A549 (cell line): ENCODE results near the gene SLC25A26. TPM values are rescaled to one million over a fixed set of nuclear protein-coding genes. Genes with fewer than 3 reads are reported as not detected.
A peak's percentile ranks its signal among the peaks of the same experiment; 100 is the strongest.

Experiments used
- ATAC-seq, 2 experiments: fragments of 200-7000 bp in 1 of 2; fragments of >200 bp in 1 of 2; cut with Nextera tagmentation in 1 of 2; cut with Tn5 transposase in 1 of 2; 3 replicates each; pipeline versions ENCODE4 v1.8.0 to v1.9.1; 2018 to 2020; ENCODE audit warnings: mild to moderate bottlenecking in 1 of 2, moderate library complexity in 1 of 2
- CTCF ChIA-PET: fragments of 300-600 bp; sonication (Branson Sonifier 250); formaldehyde crosslinking; extraction: SDS; loops from one replicate; lab custom pipeline; 2021; ENCODE audit warnings: antibody characterized with exemption, inconsistent platforms; lab: Yijun Ruan, JAX
- POLR2A ChIA-PET: fragments of 350-600 bp; formaldehyde crosslinking; extraction: SDS; loops from one replicate; lab custom pipeline; 2021; ENCODE audit warnings: antibody characterized with exemption, inconsistent platforms; lab: Yijun Ruan, JAX
- DNase-seq, 2 experiments: peaks; one replicate each; pipeline versions ENCODE4 v3.0.0 to v3.0.0-alpha.2; 2011 to 2016; ENCODE audit warnings: low read depth in 1 of 2, low spot score in 1 of 2
- FAIRE-seq: peaks from 2 replicates; lab custom pipeline; 2011; peaks lifted over from hg19 to GRCh38; lab: Jason Lieb, UNC
- H3K27ac ChIP-seq, 2 experiments: fragments of >200 bp; sonication (Bioruptor Twin); formaldehyde crosslinking; 3 replicates each; pipeline ENCODE4 v1.5.1; 2016 to 2017
- H3K4me1 ChIP-seq: fragments of >200 bp; sonication (Bioruptor Twin); formaldehyde crosslinking; 3 replicates; pipeline ENCODE4 v1.6.1; 2016
- H3K4me2 ChIP-seq: fragments of >200 bp; sonication (Bioruptor Twin); formaldehyde crosslinking; 3 replicates; pipeline ENCODE4 v1.6.1; 2016
- H3K4me3 ChIP-seq: fragments of >200 bp; sonication (Bioruptor Twin); formaldehyde crosslinking; 3 replicates; pipeline ENCODE4 v1.5.1; 2016
- H3K9me3 ChIP-seq: fragments of >200 bp; sonication (Bioruptor Twin); formaldehyde crosslinking; 3 replicates; pipeline ENCODE4 v1.6.1; 2016
- EHMT2 ChIP-seq: fragments of 200-600 bp; sonication (generic); IDR thresholded peaks from 2 replicates; pipeline ENCODE4 v1.6.1; 2016; ENCODE audit warnings: antibody characterized with exemption, low read depth, mild to moderate bottlenecking, moderate library complexity
- ESRRA ChIP-seq: fragments of 150-350 bp; IDR thresholded peaks from 2 replicates; pipeline ENCODE4 v1.6.1; 2014; ENCODE audit warnings: mild to moderate bottlenecking, low read length, borderline replicate concordance
- FOSB ChIP-seq: fragments of 250-450 bp; sonication (Bioruptor Pico); IDR thresholded peaks from 2 replicates; pipeline ENCODE4 v1.5.0; 2020; ENCODE audit warnings: mild to moderate bottlenecking, moderate library complexity
- FOSL2 ChIP-seq, 2 experiments: fragments of 450-650 bp in 1 of 2; fragments of >200 bp in 1 of 2; sonication (Bioruptor Twin) in 1 of 2; formaldehyde crosslinking; IDR thresholded peaks; 2 replicates each; pipeline versions ENCODE4 v1.5.0 to v1.6.1; 2016 to 2020; ENCODE audit warnings: mild to moderate bottlenecking in 1 of 2, moderate library complexity in 1 of 2
- HDAC2 ChIP-seq: fragments of 200-600 bp; sonication (generic); IDR thresholded peaks from 2 replicates; pipeline ENCODE4 v1.6.1; 2016
- HEYL ChIP-seq: fragments of 250-450 bp; sonication (Bioruptor Pico); IDR thresholded peaks from 2 replicates; pipeline ENCODE4 v1.8.0; 2021; ENCODE audit warnings: mild to moderate bottlenecking, moderate library complexity
- JUNB ChIP-seq: fragments of >200 bp; sonication (Bioruptor Twin); formaldehyde crosslinking; IDR thresholded peaks from 2 replicates; pipeline ENCODE4 v1.6.1; 2016
- KDM1A ChIP-seq: fragments of 200-600 bp; sonication (generic); IDR thresholded peaks from 2 replicates; pipeline ENCODE4 v1.6.1; 2016; ENCODE audit warnings: low read depth, mild to moderate bottlenecking
- NFE2L2 ChIP-seq: fragments of 150-350 bp; conservative IDR thresholded peaks from 2 replicates; pipeline ENCODE4 v1.6.1; 2014; ENCODE audit warnings: low read length
- NPAS2 ChIP-seq: fragments of 250-450 bp; sonication (Bioruptor Pico); IDR thresholded peaks from 2 replicates; pipeline ENCODE4 v1.8.0; 2022; ENCODE audit warnings: mild to moderate bottlenecking, moderate library complexity, borderline replicate concordance
- POLR2A ChIP-seq: IDR thresholded peaks from 2 replicates; pipeline ENCODE4 v1.6.1; 2012; ENCODE audit warnings: mild to moderate bottlenecking, low read length
- RAD21 ChIP-seq, 2 experiments: fragments of >200 bp in 1 of 2; sonication (Bioruptor Twin) in 1 of 2; formaldehyde crosslinking in 1 of 2; IDR thresholded peaks in 1 of 2; conservative IDR thresholded peaks in 1 of 2; 2 replicates in 1 of 2; 3 replicates in 1 of 2; pipeline ENCODE4 v1.6.1; 2012 to 2018; ENCODE audit warnings: inconsistent platforms in 1 of 2
- RARB ChIP-seq: fragments of 250-450 bp; sonication (Bioruptor Pico); IDR thresholded peaks from 2 replicates; pipeline ENCODE4 v1.8.0; 2021; ENCODE audit warnings: mild to moderate bottlenecking, moderate library complexity
- RCOR1 ChIP-seq: fragments of 150-350 bp; IDR thresholded peaks from 2 replicates; pipeline ENCODE4 v1.6.1; 2014; ENCODE audit warnings: antibody characterized with exemption, low read length, low read depth
- RFX5 ChIP-seq: fragments of 450-650 bp; IDR thresholded peaks from 2 replicates; pipeline ENCODE4 v1.7.1; 2014; ENCODE audit warnings: antibody characterized with exemption, mild to moderate bottlenecking, moderate library complexity
- TFCP2L1 ChIP-seq: fragments of 250-450 bp; sonication (Bioruptor Pico); IDR thresholded peaks from 2 replicates; pipeline ENCODE4 v1.5.0; 2021; ENCODE audit warnings: mild to moderate bottlenecking
- USF2 ChIP-seq: fragments of 450-650 bp; IDR thresholded peaks from 2 replicates; pipeline ENCODE4 v1.6.1; 2014; ENCODE audit warnings: antibody characterized with exemption
- ZFP36 ChIP-seq: fragments of 450-650 bp; IDR thresholded peaks from 2 replicates; pipeline ENCODE4 v1.6.1; 2014; ENCODE audit warnings: borderline replicate concordance; ENCODE audit not compliant: partially characterized antibody
- ZNF302 ChIP-seq: fragments of 250-450 bp; sonication (Bioruptor Pico); IDR thresholded peaks from 2 replicates; pipeline ENCODE4 v1.9.0; 2021; ENCODE audit warnings: inconsistent platforms, mild to moderate bottlenecking, moderate library complexity
- WGBS: methylation state at CpG from one replicate; pipeline ENCODE4 v1.1.6; 2017; ENCODE audit errors: missing lambda C conversion rate; 5-methylcytosine and 5-hydroxymethylcytosine counted together
- polyA plus RNA-seq, 4 experiments: library from polyadenylated mRNA; depleted of rRNA in 3 of 4; stranded (reverse); fragments of >200 nt; fragmentation: RNase III in 1 of 4; extraction: RNeasy Plus Mini Kit Qiagen cat#74134 plus additional on column Dnase treatment in 1 of 4; gene quantifications; 2 replicates in 3 of 4; 3 replicates in 1 of 4; pipeline ENCODE4 v1.2.3, GENCODE V29; 2011 to 2017

The SLC25A26 gene
- polyA plus RNA-seq, 2 of the 4 experiments (the other 2 are of a cell fraction): 13.0 to 30.5 TPM

- TF ChIP-seq RFX5 (no peak), TFCP2L1 (CRISPR knock-in tag) (no peak), FOSB (no peak), KDM1A (no peak), JUNB (no peak), ESRRA (no peak), POLR2A (no peak), RAD21 (conservative IDR thresholded peaks at IDR 0.05 in 1 of 2, IDR thresholded peaks at IDR 0.05 in 1 of 2) (no peak), ZFP36 (no peak)
- no peaks in the 10 kb centered on the region for H3K4me1 ChIP-seq
- 85% methylated on average over 5 of the region's 7 CpGs for WGBS
- POLR2A ChIA-PET: no interaction called here
- H3K4me3 ChIP-seq: no peak overlapping the region
- CTCF ChIA-PET: no interaction called here
- ATAC-seq: no peak
- no peak overlapping the region for H3K27ac ChIP-seq
- no peak overlapping the region for H3K4me2 ChIP-seq
- DNase-seq: no peak
- no peak for FAIRE-seq
- no peaks in the 10 kb centered on the region for H3K9me3 ChIP-seq
Observed at GRCh38 chr3:66370179-66370578, 149.4 kb downstream of the SLC25A26 start.

GRCh38 chr3:66371432-66371831, 150.6 kb downstream of the SLC25A26 start:
- 88% methylated on average over 7 of the region's 7 CpGs for WGBS
- H3K4me3 ChIP-seq: no peak overlapping the region
- ATAC-seq (no peak), FAIRE-seq (no peak), DNase-seq (no peak)
- no peak overlapping the region for H3K27ac ChIP-seq
- peaks cover 4% of the 10 kb centered on the region; the same call in 2 of the 3 replicates for H3K4me1 ChIP-seq
- no peak overlapping the region for H3K4me2 ChIP-seq
- H3K9me3 ChIP-seq: no peaks in the 10 kb centered on the region
- ChIA-PET CTCF (no interaction called here), POLR2A (no interaction called here)
- TF ChIP-seq NPAS2 (CRISPR knock-in tag): no peak
- no peak for TF ChIP-seq USF2
- no peak for TF ChIP-seq HDAC2
- TF ChIP-seq HEYL (CRISPR knock-in tag): no peak
- TF ChIP-seq RARB (CRISPR knock-in tag): no peak
- TF ChIP-seq EHMT2: no peak
- no peak for TF ChIP-seq ZNF302 (CRISPR knock-in tag)
- TF ChIP-seq NFE2L2: no peak

- TF ChIP-seq RAD21 (conservative IDR thresholded peaks at IDR 0.05 in 1 of 2, IDR thresholded peaks at IDR 0.05 in 1 of 2) (peak in 1 of 2 experiments; percentile 31; a peak in 1 of 5 replicates), RCOR1 (no peak)
- ChIA-PET CTCF (interaction anchor here (0.7 kb wide), 1 partner anchor 401 kb away, joined by 5 read pairs; no protein-coding TSS in a partner anchor), POLR2A (no interaction called here)
- ATAC-seq (peak in 1 of 2 experiments; percentile 65; a peak in 3 of 6 replicates), DNase-seq (peak in 1 of 2 experiments; percentile 9), FAIRE-seq (no peak)
- WGBS: 92% methylated on average over 18 of the region's 18 CpGs
- H3K9me3 ChIP-seq: no peaks in the 10 kb centered on the region
- no peak overlapping the region for H3K27ac ChIP-seq
- peaks cover 11% of the 10 kb centered on the region for H3K4me1 ChIP-seq
- no peak overlapping the region for H3K4me3 ChIP-seq
- H3K4me2 ChIP-seq: no peak overlapping the region
Observed at GRCh38 chr3:66372681-66373350, 152.0 kb downstream of the SLC25A26 start.

- ATAC-seq: peak in 1 of 2 experiments; percentile 74; a peak in 4 of 6 replicates
- no peak for FAIRE-seq
- CTCF ChIA-PET: no interaction called here
Observed at GRCh38 chr3:66376568-66376967, 155.8 kb downstream of the SLC25A26 start.

More at GRCh38 chr3:66376568-66376967, 155.8 kb downstream of the SLC25A26 start:
- Histone ChIP-seq H3K9me3 (no peaks in the 10 kb centered on the region), H3K27ac (peak overlapping the region in 1 of 2 experiments; percentile 46; a peak in 1 of 6 replicates), H3K4me1 (peaks cover 11% of the 10 kb centered on the region), H3K4me2 (peak overlapping the region; percentile 34; the same call in 2 of the 3 replicates), H3K4me3 (no peak overlapping the region)
- TF ChIP-seq FOSL2 (IDR thresholded peaks at IDR 0.05) (no peak), FOSL2 (CRISPR knock-in tag; IDR thresholded peaks at IDR 0.05) (peak; percentile 22; the same call in 1 of the 2 replicates), ZFP36 (no peak)
- 26% methylated on average over 2 of the region's 2 CpGs for WGBS
- POLR2A ChIA-PET: no interaction called here
- peak; percentile 13 to 41 for DNase-seq
